HEK293 (cell line): Measurements from ENCODE around the gene ZNF614.

Source experiments
- BCL11A ChIP-seq: fragments of 450-650 bp; formaldehyde crosslinking; IDR thresholded peaks from 2 replicates; pipeline ENCODE4 v1.5.1; 2016; ENCODE audit warnings: low read depth, missing biosample characterization, missing genetic modification characterization
- CTCF ChIP-seq: fragments of 450-650 bp; formaldehyde crosslinking; IDR thresholded peaks from 2 replicates; pipeline ENCODE4 v1.5.1; 2016; ENCODE audit warnings: missing biosample characterization, missing genetic modification characterization
- FEZF1 ChIP-seq: fragments of 450-650 bp; formaldehyde crosslinking; IDR thresholded peaks from 2 replicates; pipeline ENCODE4 v1.5.1; 2016; ENCODE audit warnings: missing biosample characterization, missing genetic modification characterization
- GLI4 ChIP-seq: fragments of 450-650 bp; formaldehyde crosslinking; IDR thresholded peaks from 2 replicates; pipeline ENCODE4 v1.5.1; 2016; ENCODE audit warnings: missing biosample characterization, missing genetic modification characterization
- KLF8 ChIP-seq: fragments of 450-650 bp; formaldehyde crosslinking; IDR thresholded peaks from 2 replicates; pipeline ENCODE4 v1.5.1; 2016; ENCODE audit warnings: missing biosample characterization, missing genetic modification characterization
- OVOL3 ChIP-seq: fragments of 450-650 bp; formaldehyde crosslinking; IDR thresholded peaks from 2 replicates; pipeline ENCODE4 v1.5.1; 2016; ENCODE audit warnings: missing biosample characterization, missing genetic modification characterization
- SALL2 ChIP-seq: fragments of 450-650 bp; formaldehyde crosslinking; IDR thresholded peaks from 2 replicates; pipeline ENCODE4 v1.5.0; 2017; ENCODE audit warnings: missing biosample characterization, mild to moderate bottlenecking, missing genetic modification characterization, borderline replicate concordance
- SP3 ChIP-seq: fragments of 450-650 bp; formaldehyde crosslinking; IDR thresholded peaks from 2 replicates; pipeline ENCODE4 v1.5.1; 2016; ENCODE audit warnings: missing biosample characterization, missing genetic modification characterization
- TCF7L2 ChIP-seq: IDR thresholded peaks from 2 replicates; pipeline ENCODE4 v1.6.1; 2011; ENCODE audit warnings: low read depth, mild to moderate bottlenecking, inconsistent platforms, low read length, moderate library complexity, borderline replicate concordance
- WT1 ChIP-seq: fragments of 450-650 bp; formaldehyde crosslinking; IDR thresholded peaks from 2 replicates; pipeline ENCODE4 v1.5.1; 2016; ENCODE audit warnings: missing biosample characterization, missing genetic modification characterization
- YY1 ChIP-seq: fragments of 450-650 bp; formaldehyde crosslinking; IDR thresholded peaks from 2 replicates; pipeline ENCODE4 v1.5.1; 2018; ENCODE audit warnings: missing biosample characterization, missing genetic modification characterization
- ZBTB11 ChIP-seq: fragments of 450-650 bp; formaldehyde crosslinking; conservative IDR thresholded peaks from 2 replicates; pipeline ENCODE4 v1.5.1; 2016; ENCODE audit warnings: low read depth, missing biosample characterization, missing genetic modification characterization
- ZBTB26 ChIP-seq: fragments of 450-650 bp; formaldehyde crosslinking; optimal IDR thresholded peaks from 2 replicates; pipeline ENCODE3; 2016; ENCODE audit warnings: missing biosample characterization, mild to moderate bottlenecking, missing genetic modification characterization
- ZBTB49 ChIP-seq: fragments of 450-650 bp; formaldehyde crosslinking; IDR thresholded peaks from 2 replicates; pipeline ENCODE4 v1.5.1; 2016; ENCODE audit warnings: missing biosample characterization, missing genetic modification characterization, low read depth
- ZNF121 ChIP-seq: fragments of 450-650 bp; formaldehyde crosslinking; IDR thresholded peaks from 2 replicates; pipeline ENCODE4 v1.5.1; 2016; ENCODE audit warnings: missing biosample characterization, missing genetic modification characterization
- ZNF24 ChIP-seq: fragments of 450-650 bp; formaldehyde crosslinking; IDR thresholded peaks from 2 replicates; pipeline ENCODE4 v1.5.1; 2016; ENCODE audit warnings: missing biosample characterization, missing genetic modification characterization
- ZNF280D ChIP-seq: fragments of 450-650 bp; formaldehyde crosslinking; IDR thresholded peaks from 2 replicates; pipeline ENCODE4 v1.5.1; 2016; ENCODE audit warnings: missing biosample characterization, missing genetic modification characterization
- ZNF350 ChIP-seq: fragments of 450-650 bp; formaldehyde crosslinking; IDR thresholded peaks from 2 replicates; pipeline ENCODE4 v1.5.0; 2017; ENCODE audit warnings: missing biosample characterization, mild to moderate bottlenecking, missing genetic modification characterization
- ZNF394 ChIP-seq: fragments of 450-650 bp; formaldehyde crosslinking; IDR thresholded peaks from 2 replicates; pipeline ENCODE4 v1.5.1; 2016; ENCODE audit warnings: missing biosample characterization, missing genetic modification characterization, mild to moderate bottlenecking, moderate library complexity, borderline replicate concordance
- ZNF449 ChIP-seq: fragments of 450-650 bp; formaldehyde crosslinking; IDR thresholded peaks from 2 replicates; pipeline ENCODE4 v1.5.1; 2017; ENCODE audit warnings: missing biosample characterization, mild to moderate bottlenecking, missing genetic modification characterization, moderate library complexity
- ZNF555 ChIP-seq: fragments of 450-650 bp; formaldehyde crosslinking; conservative IDR thresholded peaks from 2 replicates; pipeline ENCODE4 v1.5.1; 2017; ENCODE audit warnings: missing biosample characterization, mild to moderate bottlenecking, missing genetic modification characterization, inconsistent platforms
- ZNF596 ChIP-seq: fragments of 450-650 bp; IDR thresholded peaks from 2 replicates; pipeline ENCODE4 v1.5.0; 2018; ENCODE audit warnings: missing biosample characterization, mild to moderate bottlenecking, missing genetic modification characterization, moderate library complexity
- ZNF600 ChIP-seq: fragments of 450-650 bp; formaldehyde crosslinking; IDR thresholded peaks from 2 replicates; pipeline ENCODE4 v1.5.1; 2016; ENCODE audit warnings: missing biosample characterization, missing genetic modification characterization
- ZNF629 ChIP-seq: fragments of 450-650 bp; formaldehyde crosslinking; IDR thresholded peaks from 2 replicates; pipeline ENCODE4 v1.5.1; 2017; ENCODE audit warnings: missing biosample characterization, missing genetic modification characterization
- ZNF776 ChIP-seq: fragments of 450-650 bp; formaldehyde crosslinking; IDR thresholded peaks from 2 replicates; pipeline ENCODE4 v1.5.0; 2017; ENCODE audit warnings: missing biosample characterization, missing genetic modification characterization, borderline replicate concordance
- ZSCAN23 ChIP-seq: fragments of 450-650 bp; formaldehyde crosslinking; IDR thresholded peaks from 2 replicates; pipeline ENCODE4 v1.5.1; 2016; ENCODE audit warnings: missing biosample characterization, missing genetic modification characterization

The ZNF614 gene

GRCh38 chr19:52028027-52028779, at the start of gene ZNF614 (continued):
- TF ChIP-seq CTCF (tag by site-specific recombination), result no peak
- TF ChIP-seq YY1, result peak; percentile 98
- TF ChIP-seq SP3 (tag by site-specific recombination), result peak; percentile 54
- TF ChIP-seq ZBTB11 (tag by site-specific recombination), result peak; percentile 14; the same call in 1 of the 2 replicates
- peak; percentile 39; the same call in 1 of the 2 replicates for TF ChIP-seq FEZF1
- TF ChIP-seq ZNF121 (tag by site-specific recombination), result no peak
- peak; percentile 80 for TF ChIP-seq ZNF449 (tag by site-specific recombination)
- 0 out of 2 replicates have a peak, but pooled peaks have one; percentile 14 for TF ChIP-seq ZNF24 (tag by site-specific recombination)
- no peak for TF ChIP-seq OVOL3 (tag by site-specific recombination)
- peak; percentile 79; the same call in 1 of the 2 replicates for TF ChIP-seq ZNF280D
- no peak for TF ChIP-seq BCL11A (tag by site-specific recombination)
- peak; percentile 30 for TF ChIP-seq ZNF394 (tag by site-specific recombination)
- TF ChIP-seq ZNF555 (tag by site-specific recombination), result no peak
- TF ChIP-seq SALL2 (tag by site-specific recombination), result no peak
- TF ChIP-seq GLI4 (tag by site-specific recombination), result peak; percentile 44; the same call in 1 of the 2 replicates
- TF ChIP-seq WT1, result no peak
- TF ChIP-seq ZNF596 (tag by site-specific recombination), result no peak
- peak; percentile 83; the same call in 1 of the 2 replicates for TF ChIP-seq TCF7L2
- no peak for TF ChIP-seq ZBTB49 (tag by site-specific recombination)
- TF ChIP-seq ZNF600 (tag by site-specific recombination), result peak; percentile 52
- TF ChIP-seq ZSCAN23 (tag by site-specific recombination), result no peak
- peak; percentile 75 for TF ChIP-seq ZNF629 (tag by site-specific recombination)
- TF ChIP-seq ZNF350, result no peak
- peak; percentile 52; the same call in 1 of the 2 replicates for TF ChIP-seq KLF8 (tag by site-specific recombination)
- peak; percentile 72 for TF ChIP-seq ZBTB26 (tag by site-specific recombination)
- no peak for TF ChIP-seq ZNF776 (tag by site-specific recombination)
